OCI-LY7 (cell line): Measurements from ENCODE around the gene VAMP5. TPM values are rescaled to one million over a fixed set of nuclear protein-coding genes. Genes with fewer than 3 reads are reported as not detected.
A peak's percentile ranks its signal among the peaks of the same experiment; 100 is the strongest.
"Not testable (repeated sequence)": the region's sequence is repeated elsewhere in the genome, so short reads cannot be mapped to it uniquely, and the experiment has no call there.

ENCODE experiments used
- BruUV-seq: library from RNA; stranded (reverse); fragments of 400-500 nt; replicated peaks from 2 replicates; lab custom pipeline; 2021; lab: Mats Ljungman, UMichigan
- CTCF ChIA-PET: fragments of 300-600 bp; sonication (Branson Sonifier 250); formaldehyde crosslinking; loops from one replicate; lab custom pipeline; 2022; ENCODE audit warnings: antibody characterized with exemption; ENCODE audit not compliant: unreplicated experiment; lab: Charles Lee
- POLR2A ChIA-PET: fragments of 300-600 bp; sonication (Branson Sonifier 250); formaldehyde crosslinking; loops from one replicate; lab custom pipeline; 2022; ENCODE audit warnings: antibody characterized with exemption; lab: Charles Lee
- DNase-seq: peaks from one replicate; pipeline ENCODE4 v3.0.0-alpha.2; 2015; ENCODE audit warnings: low spot score
- H2AFZ ChIP-seq: fragments of 200-600 bp; sonication (generic), shearing (Covaris generic); 2 replicates; pipeline ENCODE4 v1.6.1; 2014; ENCODE audit warnings: mild to moderate bottlenecking, antibody characterized with exemption, low read length, moderate library complexity
- H3K27ac ChIP-seq: fragments of 200-600 bp; sonication (generic); 2 replicates; pipeline ENCODE4 v1.5.1; 2014; ENCODE audit warnings: mixed run types, low read depth, mild to moderate bottlenecking, moderate library complexity, low read length, inconsistent platforms; ENCODE audit not compliant: poor library complexity, severe bottlenecking
- H3K36me3 ChIP-seq: fragments of 200-600 bp; sonication (generic); 2 replicates; pipeline ENCODE4 v1.6.1; 2014; ENCODE audit warnings: mild to moderate bottlenecking, antibody characterized with exemption, low read length, moderate library complexity, mixed read lengths; ENCODE audit not compliant: insufficient read depth
- H3K4me1 ChIP-seq: fragments of 200-600 bp; sonication (generic); 2 replicates; pipeline ENCODE4 v1.5.1; 2014; ENCODE audit warnings: mild to moderate bottlenecking, low read length; ENCODE audit not compliant: insufficient read depth, poor library complexity, severe bottlenecking
- H3K4me2 ChIP-seq: fragments of 200-600 bp; sonication (generic); 2 replicates; pipeline ENCODE4 v1.6.1; 2014; ENCODE audit warnings: mild to moderate bottlenecking, low read length
- H3K4me3 ChIP-seq: fragments of 200-600 bp; sonication (generic); 2 replicates; pipeline ENCODE4 v1.5.1; 2014; ENCODE audit warnings: mild to moderate bottlenecking, low read depth, low read length; ENCODE audit not compliant: poor library complexity, severe bottlenecking
- H3K79me2 ChIP-seq: fragments of 200-600 bp; sonication (generic); 2 replicates; pipeline ENCODE4 v1.6.1; 2016; ENCODE audit warnings: low read depth, mild to moderate bottlenecking, low read length, moderate library complexity, mixed read lengths; ENCODE audit not compliant: insufficient read depth
- H3K9me2 ChIP-seq: fragments of 200-600 bp; sonication (generic); 2 replicates; pipeline ENCODE4 v1.6.1; 2016; ENCODE audit warnings: mild to moderate bottlenecking, low read length, mixed read lengths; ENCODE audit not compliant: insufficient read depth
- H3K9me3 ChIP-seq: fragments of 200-600 bp; sonication (generic); 2 replicates; pipeline ENCODE4 v1.6.1; 2014; ENCODE audit warnings: mild to moderate bottlenecking, mixed run types, low read length, mixed read lengths
- H4K20me1 ChIP-seq: fragments of 200-600 bp; sonication (generic); 2 replicates; pipeline ENCODE4 v1.6.1; 2014; ENCODE audit warnings: mild to moderate bottlenecking, antibody characterized with exemption, low read length, moderate library complexity, mixed read lengths; ENCODE audit not compliant: insufficient read depth
- CTCF ChIP-seq: fragments of 200-600 bp; sonication (generic); conservative IDR thresholded peaks from 2 replicates; pipeline ENCODE4 v1.5.1; 2014; ENCODE audit warnings: mild to moderate bottlenecking, antibody characterized with exemption, low read length, moderate library complexity, mixed read lengths
- EZH2phosphoT487 ChIP-seq: fragments of 200-600 bp; sonication (generic); IDR thresholded peaks from 2 replicates; pipeline ENCODE4 v1.6.1; 2018; ENCODE audit warnings: low read depth, borderline replicate concordance, mild to moderate bottlenecking, mixed run types, antibody characterized with exemption, low read length, moderate library complexity, mixed read lengths
- intact Hi-C: fragments of 100-400 bp; cut with micrococcal nuclease; formaldehyde crosslinking; loops from one replicate; pipeline ENCODE4 v1.10.0; 2022; ENCODE audit not compliant: unreplicated experiment
- total RNA-seq, 2 experiments: library from RNA; depleted of rRNA in 1 of 2; stranded (reverse); fragments of >200 nt in 1 of 2; shearing (Covaris generic) in 1 of 2; gene quantifications; 2 replicates each; pipeline ENCODE4 v1.2.3, GENCODE V29; 2014 to 2022

The VAMP5 gene
- total RNA-seq, 2 experiments from 2014 or later = 3.0 to 3.9 TPM

DNA sequence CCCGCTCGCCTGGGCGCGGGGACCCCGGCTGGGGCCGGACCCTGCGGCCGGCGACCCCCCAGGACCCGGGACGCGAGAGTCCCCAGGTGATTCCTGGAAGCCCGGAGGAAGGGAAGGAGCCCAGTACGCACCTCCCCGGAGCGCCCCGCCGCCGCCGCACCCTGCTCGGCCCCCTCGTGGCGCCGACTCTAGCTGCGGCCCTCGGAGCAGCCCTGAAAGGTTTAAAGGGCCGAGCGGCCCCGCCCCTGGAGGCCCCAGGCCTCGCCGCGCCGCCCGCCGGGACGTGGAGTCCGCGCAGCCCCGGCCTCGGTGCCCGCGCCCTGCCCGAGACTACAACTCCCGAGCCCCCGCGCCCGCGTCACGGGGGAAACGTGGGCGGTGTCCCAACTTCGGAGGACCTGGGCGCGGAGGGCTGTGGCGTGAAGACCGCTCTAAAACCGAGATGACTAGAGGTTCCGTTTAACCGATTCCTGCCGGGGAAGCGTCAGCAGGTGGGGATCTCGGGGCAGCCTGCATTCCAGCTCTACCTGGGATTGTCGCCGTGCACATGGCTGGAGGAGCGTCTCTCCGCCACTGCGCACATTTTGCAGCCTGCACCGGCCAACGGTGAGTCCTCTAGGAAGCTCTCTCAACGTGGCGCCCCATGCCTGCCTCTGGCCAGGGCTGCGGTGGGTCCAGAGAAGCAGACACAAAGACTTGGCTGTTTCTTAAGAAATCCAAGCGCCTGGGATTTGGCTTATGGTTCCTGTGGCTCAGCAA, 18.4 kb downstream of the VAMP5 start, which contains the start of gene TMEM150A:
Gene TMEM150A (minus strand): TSS at position 223 of the 759 bp plus-strand sequence. CDS start 750 bp downstream, outside the sequence.
- H3K79me2 ChIP-seq = no peaks in the 10 kb centered on the region
- TF ChIP-seq CTCF = peak; percentile 53
- no peak for TF ChIP-seq EZH2phosphoT487
- peaks cover 16% of the 10 kb centered on the region for H3K36me3 ChIP-seq
- H3K27ac ChIP-seq = no peak within 1 kb of the TSS
- peak; percentile 92 for DNase-seq
- H3K9me3 ChIP-seq = no peaks in the 10 kb centered on the region
- POLR2A ChIA-PET = interaction anchor here (0.5 kb wide), 1 partner anchor 16 kb away, joined by 3 read pairs; no protein-coding TSS in a partner anchor
- intact Hi-C loops = loop anchor here (2.0 kb wide), 2 partner anchors 24 to 42 kb away; partner anchors contain the start of gene GGCX
- peak within 1 kb of the TSS; percentile 71 for H3K4me2 ChIP-seq
- no peaks in the 10 kb centered on the region for H3K9me2 ChIP-seq
- CTCF ChIA-PET = no interaction called here
- no peaks in the 10 kb centered on the region; the same call in 1 of the 2 replicates for H4K20me1 ChIP-seq
- peak within 1 kb of the TSS; percentile 63 for H2AFZ ChIP-seq
- peak within 1 kb of the TSS; percentile 72 for H3K4me3 ChIP-seq
- no TSS peak for BruUV-seq
- H3K4me1 ChIP-seq = peaks cover 19% of the 10 kb centered on the region

- H3K27ac ChIP-seq, H3K4me3 ChIP-seq, BruUV-seq, H4K20me1 ChIP-seq, DNase-seq, CTCF ChIA-PET, intact Hi-C loops, H3K79me2 ChIP-seq, H3K9me2 ChIP-seq, H3K9me3 ChIP-seq, H2AFZ ChIP-seq: not testable (repeated sequence)
- Histone ChIP-seq H3K4me2 (peak overlapping the region; percentile 71; the same call in 1 of the 2 replicates), H3K36me3 (peaks cover 30% of the 10 kb centered on the region), H3K4me1 (peaks cover 11% of the 10 kb centered on the region)
- POLR2A ChIA-PET = interaction anchor here (1.0 kb wide), 1 partner anchor 18 kb away, joined by 3 read pairs; no protein-coding TSS in a partner anchor
These were observed 19.9 kb downstream of the VAMP5 start for GRCh38 chr2:85604133-85604444.

DNA sequence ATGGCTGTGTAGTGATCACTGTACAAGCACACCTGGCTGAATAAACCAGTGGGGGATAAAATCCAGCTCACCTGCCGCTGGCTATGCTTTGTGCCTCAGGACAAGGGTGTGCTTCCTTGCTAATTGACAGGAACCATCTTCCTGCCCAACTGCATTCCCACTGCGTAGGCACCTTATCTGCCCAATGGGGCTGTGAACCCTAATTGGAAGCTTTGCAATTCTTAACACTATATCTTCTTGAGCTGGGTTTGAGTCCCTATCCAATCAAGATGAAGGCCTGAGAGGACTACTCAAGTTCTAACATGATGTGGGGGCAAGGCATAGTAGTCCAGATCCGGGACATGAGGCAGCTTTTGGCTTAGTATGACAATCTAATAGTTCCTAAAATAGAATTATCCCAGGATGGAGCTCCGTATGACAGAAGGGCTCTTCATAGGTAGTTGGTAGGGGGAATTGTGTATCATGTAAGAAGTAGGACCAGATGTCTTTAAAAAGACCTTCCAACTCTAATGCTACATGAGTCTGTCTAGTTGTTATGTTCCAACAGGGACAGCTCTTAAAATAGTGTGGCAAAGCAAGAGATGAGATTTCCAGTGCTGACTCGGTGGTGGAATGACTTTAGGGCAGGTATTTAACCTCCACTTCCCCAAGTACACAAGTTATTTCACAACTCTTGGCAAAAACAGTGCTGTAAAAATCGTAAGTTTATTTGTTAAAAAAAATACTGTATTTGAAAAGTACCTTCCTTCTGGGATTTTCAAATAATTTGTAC, 20.5 kb downstream of the VAMP5 start:
- H2AFZ ChIP-seq = no peak overlapping the region
- no peak for DNase-seq
- ChIA-PET POLR2A (interaction anchor here (1.0 to 2.1 kb wide), 4 partner anchors 9 to 27 kb away, joined by 3 to 19 read pairs (median 4); partner anchors contain the start of genes RNF181 and VAMP8), CTCF (no interaction called here)
- no peaks in the 10 kb centered on the region; the same call in 1 of the 2 replicates for H4K20me1 ChIP-seq
- peaks cover 11% of the 10 kb centered on the region for H3K4me1 ChIP-seq
- no peak overlapping the region for H3K4me2 ChIP-seq
- H3K36me3 ChIP-seq = peaks cover 35% of the 10 kb centered on the region
- H3K4me3 ChIP-seq = no peak overlapping the region
- no peaks in the 10 kb centered on the region for H3K9me2 ChIP-seq
- H3K9me3 ChIP-seq = no peaks in the 10 kb centered on the region
- intact Hi-C loops = no loop called here
- no peak overlapping the region for H3K27ac ChIP-seq
- no TSS peak for BruUV-seq
- TF ChIP-seq CTCF (no peak), EZH2phosphoT487 (no peak)
- H3K79me2 ChIP-seq = no peaks in the 10 kb centered on the region
